SK-N-MC (cell line): Measurements from ENCODE around the gene OOEP.
"Not testable (repeated sequence)": the region's sequence is repeated elsewhere in the genome, so short reads cannot be mapped to it uniquely, and the experiment has no call there.

Source experiments
- DNase-seq: peaks from one replicate; pipeline ENCODE4 v3.0.0-alpha.2; 2011; ENCODE audit warnings: low read depth, low spot score
- H3K27ac ChIP-seq: fragments of 200-600 bp; sonication (generic); 2 replicates; pipeline ENCODE4 v1.5.1; 2016; ENCODE audit warnings: mixed run types
- H3K36me3 ChIP-seq: fragments of 200-600 bp; sonication (generic); 2 replicates; pipeline ENCODE4 v1.6.1; 2017; ENCODE audit warnings: antibody characterized with exemption, low read length, mixed read lengths; ENCODE audit not compliant: insufficient read depth
- H3K4me3 ChIP-seq: fragments of 200-600 bp; sonication (generic); 2 replicates; pipeline ENCODE4 v1.5.1; 2016
- H3K9ac ChIP-seq: fragments of 200-600 bp; sonication (generic); 2 replicates; pipeline ENCODE4 v1.8.0; 2017; ENCODE audit warnings: mixed run types, mixed read lengths; ENCODE audit not compliant: insufficient read length
- H3K9me3 ChIP-seq: fragments of 200-600 bp; sonication (generic); 2 replicates; pipeline ENCODE4 v1.6.1; 2017; ENCODE audit warnings: low read depth, mild to moderate bottlenecking, antibody characterized with exemption, low read length, moderate library complexity, mixed read lengths
- EZH2 ChIP-seq: fragments of 200-600 bp; sonication (generic); IDR thresholded peaks from one replicate; pipeline ENCODE4 v1.6.1; 2017; ENCODE audit warnings: antibody characterized with exemption
- FOXP2 ChIP-seq: optimal IDR thresholded peaks from 2 replicates; pipeline ENCODE3; 2011; ENCODE audit warnings: mild to moderate bottlenecking, moderate library complexity; ENCODE audit not compliant: insufficient read depth; ENCODE audit errors: extremely low read length, control extremely low read depth
- POLR2AphosphoS5 ChIP-seq: IDR thresholded peaks from 2 replicates; pipeline ENCODE4 v1.6.1; 2012; ENCODE audit warnings: mild to moderate bottlenecking, low read depth, low read length, borderline replicate concordance

OOEP gene

GRCh38 chr6:73369563-73369962 lies at the start of gene OOEP:
OOEP (minus strand) TSS chr6:73369897; CDS start chr6:73369792, 105 bp downstream.
- H3K4me3 ChIP-seq: no peak within 1 kb of the TSS
- DNase-seq: no peak
- no peak within 1 kb of the TSS for H3K9ac ChIP-seq
- no peak within 1 kb of the TSS for H3K27ac ChIP-seq
- no peaks in the 10 kb centered on the region for H3K9me3 ChIP-seq
- TF ChIP-seq EZH2 (no peak), FOXP2 (no peak), POLR2AphosphoS5 (no peak)
- H3K36me3 ChIP-seq: no peaks in the 10 kb centered on the region

- no peak for DNase-seq
- H3K9me3 ChIP-seq: no peaks in the 10 kb centered on the region
- no peak overlapping the region for H3K4me3 ChIP-seq
- no peak overlapping the region for H3K27ac ChIP-seq
- no peaks in the 10 kb centered on the region for H3K36me3 ChIP-seq
- TF ChIP-seq POLR2AphosphoS5: no peak
- no peak for TF ChIP-seq EZH2
- TF ChIP-seq FOXP2: no peak
- no peak overlapping the region for H3K9ac ChIP-seq
Measured at GRCh38 chr6:73418081-73418741, 48.5 kb upstream of the OOEP start.

- H3K9me3 ChIP-seq: no peaks in the 10 kb centered on the region
- H3K27ac ChIP-seq: no peak overlapping the region
- DNase-seq: no peak
- no peak overlapping the region for H3K9ac ChIP-seq
- TF ChIP-seq EZH2 (no peak), POLR2AphosphoS5 (no peak)
- no peak overlapping the region for H3K4me3 ChIP-seq
- H3K36me3 ChIP-seq: no peaks in the 10 kb centered on the region
Measured at GRCh38 chr6:73413102-73413501, 43.4 kb upstream of the OOEP start.

- no peaks in the 10 kb centered on the region for H3K9me3 ChIP-seq
- no peak overlapping the region for H3K4me3 ChIP-seq
- no peak overlapping the region for H3K27ac ChIP-seq
- H3K36me3 ChIP-seq: no peaks in the 10 kb centered on the region
- no peak overlapping the region for H3K9ac ChIP-seq
- no peak for DNase-seq
- TF ChIP-seq FOXP2: no peak
- TF ChIP-seq POLR2AphosphoS5: no peak
- TF ChIP-seq EZH2: no peak
Measured at GRCh38 chr6:73409395-73409794, 39.7 kb upstream of the OOEP start.

GRCh38 chr6:73400656-73401055 lies 31.0 kb upstream of the OOEP start:
- no peak for DNase-seq
- TF ChIP-seq POLR2AphosphoS5 (no peak), FOXP2 (no peak), EZH2 (no peak)

GRCh38 chr6:73395875-73396274 lies 26.2 kb upstream of the OOEP start:
- DNase-seq: no peak
- no peak overlapping the region for H3K4me3 ChIP-seq
- H3K9me3 ChIP-seq: no peaks in the 10 kb centered on the region
- no peaks in the 10 kb centered on the region for H3K36me3 ChIP-seq
- H3K9ac ChIP-seq: no peak overlapping the region
- no peak overlapping the region for H3K27ac ChIP-seq
- TF ChIP-seq POLR2AphosphoS5: no peak
- no peak for TF ChIP-seq EZH2
- TF ChIP-seq FOXP2: no peak

More at GRCh38 chr6:73400656-73401055, 31.0 kb upstream of the OOEP start:
- H3K9me3 ChIP-seq: no peaks in the 10 kb centered on the region
- H3K9ac ChIP-seq: no peak overlapping the region
- no peak overlapping the region for H3K27ac ChIP-seq
- H3K36me3 ChIP-seq: no peaks in the 10 kb centered on the region
- no peak overlapping the region for H3K4me3 ChIP-seq

GRCh38 chr6:73394577-73395354 lies 25.1 kb upstream of the OOEP start, which contains the start of gene DDX43:
DDX43 (plus strand) TSS chr6:73394828; CDS start chr6:73394906, 78 bp downstream.
- H3K4me3 ChIP-seq: no peak within 1 kb of the TSS
- H3K9ac ChIP-seq: no peak within 1 kb of the TSS
- no peaks in the 10 kb centered on the region for H3K9me3 ChIP-seq
- H3K36me3 ChIP-seq: no peaks in the 10 kb centered on the region
- no peak for DNase-seq
- no peak within 1 kb of the TSS for H3K27ac ChIP-seq
- TF ChIP-seq FOXP2: no peak
- no peak for TF ChIP-seq EZH2
- no peak for TF ChIP-seq POLR2AphosphoS5

GRCh38 chr6:73393278-73393677 lies 23.6 kb upstream of the OOEP start:
- TF ChIP-seq FOXP2 (no peak), EZH2 (no peak), POLR2AphosphoS5 (no peak)
- Histone ChIP-seq H3K4me3 (no peak overlapping the region), H3K9me3 (no peaks in the 10 kb centered on the region), H3K27ac (no peak overlapping the region), H3K9ac (no peak overlapping the region), H3K36me3 (no peaks in the 10 kb centered on the region)
- no peak for DNase-seq

- H3K27ac ChIP-seq, H3K4me3 ChIP-seq: not testable (repeated sequence)
Measured at GRCh38 chr6:73392188-73392587, 22.5 kb upstream of the OOEP start.

More at GRCh38 chr6:73392188-73392587, 22.5 kb upstream of the OOEP start:
- not testable (repeated sequence) for H3K36me3 ChIP-seq, H3K9ac ChIP-seq, H3K9me3 ChIP-seq, DNase-seq
